Measurements from ENCODE around the gene WSCD1.

GRCh38 chr17:6100891-6101500 is 30.8 kb downstream of the WSCD1 start:
- TF ChIP-seq CTCF (IDR thresholded peaks at IDR 0.05; ENCODE audit: borderline replicate concordance, extremely low read depth, low read length, poor library complexity, severe bottlenecking) (no peak), EZH2 (IDR thresholded peaks at IDR 0.05; ENCODE audit: borderline replicate concordance, low read depth, low read length, severe bottlenecking) (no peak)
